ENCODE data around the gene SLC8A3. TPM values are rescaled to one million over a fixed set of nuclear protein-coding genes. Genes with fewer than 3 reads are reported as not detected.

Gene SLC8A3
- total RNA-seq, 2 experiments from 2014 or later: 0.62 to 0.72 TPM

DNA sequence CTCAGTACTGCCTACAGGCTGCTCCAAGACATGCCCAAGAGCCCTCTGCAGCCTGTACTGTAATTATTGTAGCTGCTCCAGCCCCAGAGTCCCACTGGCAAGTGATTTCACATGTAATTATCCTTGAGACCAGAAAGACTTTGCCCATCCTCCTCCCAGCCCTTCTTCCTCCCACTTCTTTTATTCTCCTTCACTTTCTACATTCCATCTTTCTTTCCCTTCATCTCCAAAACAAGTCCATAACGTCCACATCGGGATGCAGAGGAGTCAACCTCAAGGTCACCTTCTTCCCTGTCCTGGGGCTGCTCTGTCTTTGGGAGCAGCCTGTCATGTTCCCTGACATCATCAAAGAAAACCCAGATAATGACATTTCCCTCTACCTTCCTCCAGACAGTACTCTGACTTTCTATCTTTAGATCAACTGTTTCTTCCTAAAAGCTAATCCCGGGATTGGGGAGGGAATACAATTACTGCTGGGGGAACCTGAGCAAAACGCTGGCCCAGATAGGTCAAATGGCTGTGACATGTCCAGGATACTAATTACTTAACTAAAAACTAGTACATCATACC lies 39.1 kb downstream of the SLC8A3 start:
- DNase-seq: no peak
- no peaks in the 10 kb centered on the region for H3K36me3 Mint-ChIP-seq
- H3K4me3 Mint-ChIP-seq: no peak overlapping the region
- H3K9me3 Mint-ChIP-seq: no peaks in the 10 kb centered on the region
- H3K27ac Mint-ChIP-seq: no peak overlapping the region
- peaks cover 4% of the 10 kb centered on the region for H3K27me3 Mint-ChIP-seq
- no peaks in the 10 kb centered on the region for H3K4me1 Mint-ChIP-seq

- H3K9me3 Mint-ChIP-seq: no peaks in the 10 kb centered on the region
These were observed 39.7 kb downstream of the SLC8A3 start for GRCh38 chr14:70148911-70149595.

DNA sequence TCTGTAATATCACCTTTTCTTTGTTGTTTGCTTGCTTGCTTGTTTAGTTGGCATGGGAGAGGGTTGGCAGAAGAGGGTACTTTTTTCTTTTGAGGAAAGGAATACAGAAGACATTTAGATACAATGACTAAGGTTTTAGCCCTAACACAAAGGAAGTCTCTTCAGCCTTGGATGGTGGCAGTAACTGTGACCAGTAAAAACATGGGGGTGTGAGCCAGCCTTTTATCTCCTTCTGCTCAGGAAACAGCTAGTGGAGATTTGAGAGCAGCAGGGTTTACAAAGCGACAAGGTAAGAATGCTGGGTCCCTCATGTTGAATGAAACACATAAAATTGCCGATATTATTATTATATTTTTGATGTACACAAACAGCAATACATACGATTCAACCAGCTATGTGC lies 40.4 kb downstream of the SLC8A3 start:
- Mint-ChIP-seq H3K4me3 (no peak overlapping the region), H3K36me3 (no peaks in the 10 kb centered on the region), H3K27me3 (peaks cover 8% of the 10 kb centered on the region), H3K4me1 (no peaks in the 10 kb centered on the region), H3K9me3 (no peaks in the 10 kb centered on the region), H3K27ac (no peak overlapping the region)
- no peak for DNase-seq

More at GRCh38 chr14:70148911-70149595, 39.7 kb downstream of the SLC8A3 start:
- Mint-ChIP-seq H3K4me3 (no peak overlapping the region), H3K27me3 (peaks cover 4% of the 10 kb centered on the region), H3K36me3 (no peaks in the 10 kb centered on the region), H3K4me1 (no peaks in the 10 kb centered on the region), H3K27ac (no peak overlapping the region)
- no peak for DNase-seq

DNA sequence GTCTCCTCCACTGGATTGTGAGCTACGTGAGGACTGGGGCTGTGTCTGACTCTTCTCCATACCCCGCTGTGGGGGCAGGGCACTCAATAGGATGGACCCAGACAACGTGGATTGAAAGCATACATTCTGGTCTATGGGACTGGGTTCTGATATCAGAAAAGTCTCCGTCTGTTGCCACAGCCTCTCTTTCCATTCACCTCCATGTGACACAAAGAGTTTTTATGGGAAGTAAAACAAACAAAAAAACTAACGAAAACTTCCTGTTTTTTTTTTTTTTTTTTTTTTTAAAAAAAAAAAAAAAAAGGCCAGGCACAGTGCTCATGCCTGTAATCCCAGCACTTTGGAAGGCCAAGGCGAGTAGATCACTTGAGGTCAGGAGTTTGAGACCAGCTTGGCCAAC lies 44.7 kb downstream of the SLC8A3 start:
- no peak overlapping the region for H3K27ac Mint-ChIP-seq
- H3K4me3 Mint-ChIP-seq: no peak overlapping the region
- H3K27me3 Mint-ChIP-seq: peaks cover 19% of the 10 kb centered on the region
- H3K36me3 Mint-ChIP-seq: no peaks in the 10 kb centered on the region
- no peaks in the 10 kb centered on the region for H3K4me1 Mint-ChIP-seq
- DNase-seq: no peak
- no peaks in the 10 kb centered on the region for H3K9me3 Mint-ChIP-seq

GRCh38 chr14:70143306-70143705 lies 45.4 kb downstream of the SLC8A3 start:
- H3K27me3 Mint-ChIP-seq: peaks cover 16% of the 10 kb centered on the region
- H3K9me3 Mint-ChIP-seq: no peaks in the 10 kb centered on the region
- no peak overlapping the region for H3K4me3 Mint-ChIP-seq
- H3K4me1 Mint-ChIP-seq: no peaks in the 10 kb centered on the region
- no peak overlapping the region for H3K27ac Mint-ChIP-seq
- H3K36me3 Mint-ChIP-seq: no peaks in the 10 kb centered on the region
- no peak for DNase-seq

GRCh38 chr14:70140614-70141013 lies 48.1 kb downstream of the SLC8A3 start:
- no peaks in the 10 kb centered on the region for H3K9me3 Mint-ChIP-seq
- no peaks in the 10 kb centered on the region for H3K4me1 Mint-ChIP-seq
- no peaks in the 10 kb centered on the region for H3K36me3 Mint-ChIP-seq
- no peak overlapping the region for H3K4me3 Mint-ChIP-seq
- DNase-seq: no peak
- no peak overlapping the region for H3K27ac Mint-ChIP-seq
- H3K27me3 Mint-ChIP-seq: peaks cover 16% of the 10 kb centered on the region

DNA sequence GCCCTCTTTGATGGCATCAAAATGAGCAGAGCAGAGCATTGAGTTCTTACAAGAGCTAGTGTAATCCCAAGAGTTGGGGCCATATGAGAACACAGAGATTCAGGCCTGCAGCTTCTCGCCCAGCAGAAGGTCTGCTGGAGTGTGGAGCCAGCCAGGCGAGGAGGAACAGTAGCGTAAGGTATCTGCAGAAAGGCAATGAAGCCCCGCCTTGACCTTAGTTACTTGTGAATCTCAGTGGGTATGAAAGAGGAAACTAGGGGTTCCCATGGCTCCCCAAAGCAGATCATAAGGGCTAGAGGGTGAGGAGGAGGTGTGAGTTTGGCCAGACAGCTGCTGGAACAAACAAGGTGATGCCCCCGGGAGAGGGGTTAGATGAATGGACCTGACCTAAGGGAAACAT lies 49.4 kb downstream of the SLC8A3 start:
- H3K9me3 Mint-ChIP-seq: no peaks in the 10 kb centered on the region
- no peak overlapping the region for H3K27ac Mint-ChIP-seq
- H3K27me3 Mint-ChIP-seq: peaks cover 16% of the 10 kb centered on the region
- DNase-seq: no peak
- H3K36me3 Mint-ChIP-seq: no peaks in the 10 kb centered on the region
- no peaks in the 10 kb centered on the region for H3K4me1 Mint-ChIP-seq
- H3K4me3 Mint-ChIP-seq: no peak overlapping the region

- Mint-ChIP-seq H3K36me3 (no peaks in the 10 kb centered on the region), H3K4me3 (no peak overlapping the region), H3K27ac (no peak overlapping the region)
These were observed 51.0 kb downstream of the SLC8A3 start for GRCh38 chr14:70137788-70138187.

DNA sequence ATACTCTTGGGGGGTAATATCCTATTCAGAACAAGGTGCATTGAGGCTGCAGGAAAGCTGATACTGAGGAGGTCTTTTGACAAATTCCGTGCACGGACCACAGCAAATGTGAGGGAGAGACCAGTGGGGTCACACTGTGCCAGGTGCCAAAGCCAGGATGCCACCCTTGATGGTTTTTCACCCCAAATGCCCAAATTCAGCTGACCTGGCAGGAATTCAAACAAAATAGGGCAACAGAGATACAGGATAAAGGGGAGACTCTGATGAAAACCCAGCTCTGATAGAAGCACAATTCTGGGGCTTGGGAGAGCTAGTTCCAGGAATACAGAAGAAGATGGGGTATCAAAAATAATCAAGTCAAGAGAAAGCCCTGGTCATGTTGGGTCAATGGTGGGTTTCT lies 55.3 kb downstream of the SLC8A3 start:
- Mint-ChIP-seq H3K36me3 (no peaks in the 10 kb centered on the region), H3K4me1 (no peaks in the 10 kb centered on the region), H3K27ac (no peak overlapping the region), H3K4me3 (no peak overlapping the region), H3K27me3 (peaks cover 19% of the 10 kb centered on the region), H3K9me3 (no peaks in the 10 kb centered on the region)
- DNase-seq: no peak

More at GRCh38 chr14:70137788-70138187, 51.0 kb downstream of the SLC8A3 start:
- no peaks in the 10 kb centered on the region for H3K9me3 Mint-ChIP-seq
- peaks cover 15% of the 10 kb centered on the region for H3K27me3 Mint-ChIP-seq
- no peaks in the 10 kb centered on the region for H3K4me1 Mint-ChIP-seq
- DNase-seq: no peak

GRCh38 chr14:70130482-70130881 lies 58.3 kb downstream of the SLC8A3 start:
- Mint-ChIP-seq H3K27ac (no peak overlapping the region), H3K9me3 (no peaks in the 10 kb centered on the region), H3K4me1 (no peaks in the 10 kb centered on the region), H3K4me3 (no peak overlapping the region), H3K36me3 (no peaks in the 10 kb centered on the region), H3K27me3 (peaks cover 19% of the 10 kb centered on the region)
- no peak for DNase-seq

GRCh38 chr14:70127186-70127585 lies 61.6 kb downstream of the SLC8A3 start:
- no peaks in the 10 kb centered on the region for H3K4me1 Mint-ChIP-seq
- no peak overlapping the region for H3K4me3 Mint-ChIP-seq
- H3K36me3 Mint-ChIP-seq: no peaks in the 10 kb centered on the region
- no peaks in the 10 kb centered on the region for H3K9me3 Mint-ChIP-seq
- H3K27ac Mint-ChIP-seq: no peak overlapping the region
- no peak for DNase-seq
- H3K27me3 Mint-ChIP-seq: peaks cover 15% of the 10 kb centered on the region

DNA sequence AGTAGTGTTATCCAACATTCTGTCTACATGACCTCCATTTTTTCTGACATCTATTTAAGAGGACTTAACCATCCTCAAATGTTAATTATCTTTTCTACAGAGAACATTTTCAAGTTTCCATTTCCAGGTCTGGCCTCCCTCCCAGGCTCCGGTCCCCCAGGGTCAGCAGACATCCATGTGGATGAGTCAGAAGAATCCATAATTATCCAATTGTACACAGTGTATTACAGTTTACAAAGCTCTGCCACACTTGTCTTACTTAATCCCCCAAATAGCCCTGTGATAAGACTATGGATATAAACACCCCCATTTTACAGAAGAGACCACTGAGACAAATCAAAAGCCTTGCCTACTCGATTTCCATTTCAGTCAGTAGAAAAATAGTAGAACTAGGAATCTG lies 65.0 kb downstream of the SLC8A3 start:
- no peak overlapping the region for H3K27ac Mint-ChIP-seq
- H3K4me1 Mint-ChIP-seq: no peaks in the 10 kb centered on the region
- no peak for DNase-seq
- no peaks in the 10 kb centered on the region for H3K9me3 Mint-ChIP-seq
- no peaks in the 10 kb centered on the region for H3K27me3 Mint-ChIP-seq
- H3K36me3 Mint-ChIP-seq: no peaks in the 10 kb centered on the region
- H3K4me3 Mint-ChIP-seq: no peak overlapping the region

DNA sequence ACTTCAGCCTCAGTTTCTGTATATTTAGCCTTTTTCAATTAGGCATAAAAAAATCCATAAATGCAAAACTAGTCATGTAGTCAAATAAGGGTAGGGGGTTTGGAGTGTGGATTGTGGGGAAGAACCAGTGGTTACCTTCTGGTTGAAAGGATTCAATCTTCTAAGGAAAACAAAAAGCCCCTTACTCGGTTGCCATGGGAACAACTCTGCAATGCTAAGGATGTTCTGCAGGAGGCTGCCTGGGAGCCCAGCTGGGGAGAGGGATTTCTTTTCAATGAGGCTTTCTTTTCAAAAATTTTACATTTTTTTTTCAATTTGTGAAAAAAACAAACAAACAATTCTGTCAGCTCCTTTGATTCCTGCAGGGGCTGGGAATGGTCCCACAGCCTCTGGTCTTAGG lies 67.2 kb downstream of the SLC8A3 start:
- DNase-seq: no peak
- no peaks in the 10 kb centered on the region for H3K9me3 Mint-ChIP-seq
- H3K27ac Mint-ChIP-seq: no peak overlapping the region

GRCh38 chr14:70118064-70118463 lies 70.7 kb downstream of the SLC8A3 start:
- no peak for DNase-seq
- Mint-ChIP-seq H3K4me1 (no peaks in the 10 kb centered on the region), H3K4me3 (no peak overlapping the region), H3K36me3 (no peaks in the 10 kb centered on the region), H3K27ac (no peak overlapping the region), H3K9me3 (no peaks in the 10 kb centered on the region), H3K27me3 (no peaks in the 10 kb centered on the region)

More for the DNA sequence above, 67.2 kb downstream of the SLC8A3 start:
- no peaks in the 10 kb centered on the region for H3K4me1 Mint-ChIP-seq
- no peak overlapping the region for H3K4me3 Mint-ChIP-seq
- no peaks in the 10 kb centered on the region for H3K36me3 Mint-ChIP-seq
- H3K27me3 Mint-ChIP-seq: no peaks in the 10 kb centered on the region

DNA sequence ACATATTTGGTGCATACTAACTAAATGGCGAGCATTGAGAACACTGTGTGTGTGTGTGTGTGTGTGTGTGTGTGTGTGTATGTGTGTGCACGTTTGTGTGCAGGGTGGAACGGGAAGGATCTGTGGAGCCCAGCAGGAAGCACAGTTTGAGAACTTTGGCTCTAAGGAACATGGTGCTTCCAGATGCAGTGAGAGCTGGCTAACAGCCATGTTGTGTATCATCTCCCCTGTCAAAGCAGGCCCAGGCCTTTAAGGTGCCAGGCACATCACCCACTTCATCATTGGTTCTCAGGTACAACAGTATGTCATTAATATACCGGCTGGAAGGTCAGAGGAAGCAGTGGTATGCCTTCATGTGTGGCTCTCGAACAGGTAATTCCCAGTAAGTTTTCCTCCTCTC lies 72.5 kb downstream of the SLC8A3 start:
- Mint-ChIP-seq H3K27me3 (peaks cover 7% of the 10 kb centered on the region), H3K36me3 (no peaks in the 10 kb centered on the region), H3K4me3 (no peak overlapping the region), H3K27ac (no peak overlapping the region), H3K4me1 (no peaks in the 10 kb centered on the region), H3K9me3 (no peaks in the 10 kb centered on the region)
- no peak for DNase-seq

DNA sequence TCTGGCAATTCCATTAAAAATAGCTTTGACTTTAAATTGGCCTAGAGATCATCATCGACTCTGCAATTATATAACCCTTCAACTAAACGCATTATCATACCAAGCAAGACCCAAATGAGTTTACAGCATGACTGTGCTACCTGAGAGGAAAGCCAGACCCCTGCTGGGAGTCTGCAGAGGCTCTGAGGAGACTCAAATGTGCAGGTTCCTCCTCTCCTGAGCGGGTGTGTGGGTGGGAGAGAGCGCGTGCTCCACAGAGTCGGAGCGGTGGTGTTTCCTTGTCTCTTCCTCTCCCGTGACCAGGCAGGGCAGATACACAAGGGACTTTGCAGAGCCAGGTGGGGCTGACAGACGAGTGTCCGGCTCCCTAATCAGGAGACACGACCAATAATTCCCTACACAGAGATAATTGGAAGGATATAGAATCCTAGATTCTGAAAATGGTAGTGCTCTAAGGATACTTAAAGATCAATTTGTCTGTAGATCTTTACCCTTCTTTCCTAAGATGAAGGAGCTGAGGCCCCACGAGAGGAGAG lies 74.1 kb downstream of the SLC8A3 start:
- DNase-seq: no peak
- Mint-ChIP-seq H3K36me3 (no peaks in the 10 kb centered on the region), H3K27me3 (peaks cover 8% of the 10 kb centered on the region), H3K27ac (no peak overlapping the region), H3K4me1 (no peaks in the 10 kb centered on the region), H3K4me3 (no peak overlapping the region), H3K9me3 (no peaks in the 10 kb centered on the region)

Measured in activated naive CD8-positive, alpha-beta T cell treated with anti-CD3 and anti-CD28 coated beads for 36 hours (primary cell).